Activated effector memory CD4-positive, alpha-beta T cell treated with anti-CD3 and anti-CD28 coated beads, Interleukin-2, amount 50 U/mL, for 16 hours (primary cell): ENCODE results near the gene PDE1A.

Experiments used
- DNase-seq: peaks from one replicate; pipeline ENCODE4 v3.0.0-alpha.2; 2020

PDE1A gene

DNA sequence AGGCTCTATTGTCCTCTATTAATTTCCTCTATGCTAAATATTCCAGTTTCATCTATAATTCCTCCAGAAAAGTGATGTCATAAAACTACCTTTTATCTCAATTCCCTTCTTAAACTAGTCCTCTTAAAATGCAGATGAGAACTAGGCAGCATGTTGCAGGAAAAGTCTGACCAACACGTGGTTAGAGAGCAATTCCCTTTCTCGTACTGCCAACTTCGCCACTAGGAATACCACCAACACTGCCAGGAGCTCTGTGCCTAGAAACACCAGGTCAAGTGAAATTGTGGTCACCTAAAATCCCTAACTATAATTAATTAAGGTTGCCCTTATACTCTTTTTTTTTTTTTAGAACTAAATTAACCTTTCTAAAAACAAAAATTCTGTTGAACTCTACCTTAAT is 313.5 kb downstream of the PDE1A start:
- no peak for DNase-seq

GRCh38 chr2:182110347-182110746 is 316.5 kb downstream of the PDE1A start:
- no peak for DNase-seq

DNA sequence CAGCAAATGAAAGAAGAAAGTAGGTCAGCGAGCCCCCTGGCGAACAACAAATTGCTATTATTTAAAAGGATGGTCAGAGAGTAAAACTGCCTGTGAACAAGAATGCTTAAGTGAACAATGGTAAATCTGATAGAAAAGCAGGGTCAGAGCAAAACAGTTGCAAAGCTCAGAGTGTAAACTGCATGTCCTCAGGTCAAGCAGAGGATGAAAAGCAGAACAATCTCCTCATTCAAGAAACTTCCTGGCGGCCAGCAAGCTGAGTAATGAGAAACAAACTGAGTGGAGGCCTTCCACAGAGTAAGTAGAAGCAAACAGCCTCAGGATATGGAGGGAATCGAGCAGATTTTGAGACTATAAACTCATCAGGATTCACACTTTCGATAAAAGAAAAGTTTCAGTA is 323.3 kb downstream of the PDE1A start:
- no peak for DNase-seq

GRCh38 chr2:182101263-182101662 is 325.6 kb downstream of the PDE1A start:
- DNase-seq: no peak

- DNase-seq: no peak
These were observed 328.2 kb downstream of the PDE1A start for GRCh38 chr2:182098648-182099047.

DNA sequence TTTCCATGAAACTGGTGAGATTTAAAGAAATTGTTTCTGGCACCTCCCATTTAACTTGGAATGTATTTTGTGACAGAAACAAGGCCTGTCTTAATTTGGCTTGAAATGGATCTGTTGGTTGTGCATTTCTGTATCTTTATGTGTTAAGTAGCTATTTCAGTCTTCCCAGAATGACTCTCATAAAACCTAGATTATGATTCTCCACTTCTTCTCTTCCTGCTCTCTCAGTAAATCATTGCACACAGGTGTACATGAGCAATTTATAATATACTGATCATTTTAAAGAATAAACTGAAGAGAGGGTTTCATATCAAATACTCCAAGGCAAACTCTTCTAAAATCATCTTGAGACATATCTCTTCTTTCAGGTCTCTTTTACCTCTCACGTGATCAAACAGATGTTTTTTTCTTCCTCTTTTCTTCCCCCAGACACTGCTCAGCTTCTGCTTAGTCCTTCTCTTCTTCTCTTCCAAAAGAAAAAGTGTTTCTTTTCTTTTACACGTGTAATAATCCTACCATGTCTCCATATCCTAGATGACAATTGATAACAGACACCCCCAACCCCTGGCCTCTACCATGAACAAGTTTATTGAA is 329.2 kb downstream of the PDE1A start:
- DNase-seq: no peak

DNA sequence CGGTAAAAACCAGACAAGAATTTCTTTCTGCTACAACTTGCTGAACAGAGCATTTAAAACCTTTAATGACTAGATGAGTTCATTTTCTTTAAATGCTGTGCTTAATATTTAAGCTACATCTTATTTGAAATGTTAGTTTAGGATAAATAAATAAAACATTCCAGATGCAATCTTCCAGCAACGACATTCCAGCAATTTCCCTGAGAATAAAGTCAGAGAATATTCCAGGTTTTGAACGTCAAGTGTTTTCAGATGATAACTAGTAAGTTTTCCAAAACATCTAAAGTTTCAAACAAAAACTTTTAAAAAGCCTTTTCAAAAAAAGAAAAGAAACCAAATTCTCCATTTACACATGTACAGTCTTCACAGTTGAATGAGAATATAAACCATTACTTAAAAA is 336.4 kb downstream of the PDE1A start:
- DNase-seq: no peak
